ENCODE results near the gene FUT1. TPM values are rescaled to one million over a fixed set of nuclear protein-coding genes. Genes with fewer than 3 reads are reported as not detected.

FUT1 gene
- total and polyA plus RNA-seq, 2 donors (not counting 3 experiments of a cell fraction or from before 2014, with no cell fraction given) = 1.9 to 4.8 TPM

DNA sequence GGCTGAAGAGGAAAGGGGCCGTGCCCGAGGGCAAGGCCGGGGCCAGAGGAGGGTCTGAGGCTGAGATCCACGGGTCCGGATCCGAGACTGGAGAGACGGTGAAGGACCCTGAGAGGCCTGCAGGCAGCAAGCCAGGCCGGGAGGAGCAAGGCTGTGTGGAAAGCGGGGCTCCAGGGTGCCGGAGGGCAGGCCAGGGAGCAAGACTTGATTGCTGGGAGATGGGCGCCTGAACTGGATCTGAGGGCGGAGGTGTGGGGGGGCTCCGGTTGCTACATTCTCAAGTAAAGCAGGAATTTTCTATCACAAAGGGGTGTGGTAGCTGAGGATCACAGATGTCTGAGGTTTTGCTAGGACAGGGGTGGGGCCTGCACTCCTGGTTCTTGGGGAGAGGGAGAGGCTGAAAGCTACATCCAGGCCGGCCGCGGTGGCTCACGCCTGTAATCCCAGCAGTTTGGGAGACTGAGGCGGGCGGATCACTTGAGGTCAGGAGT is 36.7 kb downstream of the FUT1 start:
- intact Hi-C loops (cut with micrococcal nuclease) = no loop called here
- ChIA-PET POLR2A (interaction anchor here (0.9 kb wide), 1 partner anchor 9 kb away, joined by 8 read pairs; no protein-coding TSS in a partner anchor), CTCF (interaction anchor here (0.9 to 3.9 kb wide), 5 partner anchors 9 to 70 kb away, joined by 3 to 29 read pairs (median 4); partner anchors contain the start of gene CA11)
- H3K9ac ChIP-seq (replicated peaks; ENCODE audit: extremely low read depth, insufficient read depth, low read length) = no peak overlapping the region
- H2AFZ ChIP-seq (ENCODE audit: low read depth, low read length) = no peak overlapping the region
- H3K79me2 ChIP-seq (ENCODE audit: control insufficient read depth, insufficient read depth, low read length) = no peaks in the 10 kb centered on the region
- no peaks in the 10 kb centered on the region for H3K27me3 ChIP-seq (ENCODE audit: control insufficient read depth in 2 of 2, insufficient read depth in 2 of 2, low read length in 2 of 2)
- no peak overlapping the region for H3K27ac ChIP-seq (ENCODE audit: insufficient read depth, low read depth, low read length)
- FAIRE-seq = no peak
- no peaks in the 10 kb centered on the region for H4K20me1 ChIP-seq (replicated peaks; ENCODE audit: control insufficient read depth, extremely low read depth, insufficient read depth, low read length)
- peaks cover 0 to under 1% of the 10 kb centered on the region in 2 experiments for H3K36me3 ChIP-seq (ENCODE audit: control insufficient read depth in 2 of 2, extremely low read depth in 1 of 2, insufficient read depth in 2 of 2, low read length in 2 of 2)
- dilution Hi-C loops (cut with MboI; ENCODE audit: extremely low pct_ligation_motif_present, low sequenced_read_pairs) = no loop called here
- H3K4me2 ChIP-seq (ENCODE audit: insufficient read depth, low read length) = no peak overlapping the region
- peaks cover 15% of the 10 kb centered on the region for H3K4me1 ChIP-seq (ENCODE audit: control insufficient read depth, extremely low read depth, insufficient read depth, low read length)
- no peak for DNase-seq (ENCODE audit: low read depth, low spot score)
- no peaks in the 10 kb centered on the region for H3K9me3 ChIP-seq (replicated peaks; ENCODE audit: control insufficient read depth, insufficient read depth, low read length)
- TF ChIP-seq POLR2AphosphoS5 (IDR thresholded peaks at IDR 0.05; ENCODE audit: insufficient read depth, low read depth, low read length) (no peak), MYC (IDR thresholded peaks at IDR 0.05; ENCODE audit: low read depth, low read length) (no peak), GATA2 (IDR thresholded peaks at IDR 0.05; ENCODE audit: insufficient read depth, insufficient read length, low read depth, low read length) (no peak), JUN (IDR thresholded peaks at IDR 0.05; ENCODE audit: borderline replicate concordance, insufficient read depth, insufficient read length, low read depth) (no peak), FOS (IDR thresholded peaks at IDR 0.05; ENCODE audit: borderline replicate concordance, insufficient read depth, low read length) (no peak), EZH2 (IDR thresholded peaks at IDR 0.05; ENCODE audit: borderline replicate concordance, low read depth, low read length, severe bottlenecking) (no peak), POLR2A (IDR thresholded peaks at IDR 0.05; ENCODE audit: low read depth, low read length) (no peak)
- TF ChIP-seq, protein P1, sequence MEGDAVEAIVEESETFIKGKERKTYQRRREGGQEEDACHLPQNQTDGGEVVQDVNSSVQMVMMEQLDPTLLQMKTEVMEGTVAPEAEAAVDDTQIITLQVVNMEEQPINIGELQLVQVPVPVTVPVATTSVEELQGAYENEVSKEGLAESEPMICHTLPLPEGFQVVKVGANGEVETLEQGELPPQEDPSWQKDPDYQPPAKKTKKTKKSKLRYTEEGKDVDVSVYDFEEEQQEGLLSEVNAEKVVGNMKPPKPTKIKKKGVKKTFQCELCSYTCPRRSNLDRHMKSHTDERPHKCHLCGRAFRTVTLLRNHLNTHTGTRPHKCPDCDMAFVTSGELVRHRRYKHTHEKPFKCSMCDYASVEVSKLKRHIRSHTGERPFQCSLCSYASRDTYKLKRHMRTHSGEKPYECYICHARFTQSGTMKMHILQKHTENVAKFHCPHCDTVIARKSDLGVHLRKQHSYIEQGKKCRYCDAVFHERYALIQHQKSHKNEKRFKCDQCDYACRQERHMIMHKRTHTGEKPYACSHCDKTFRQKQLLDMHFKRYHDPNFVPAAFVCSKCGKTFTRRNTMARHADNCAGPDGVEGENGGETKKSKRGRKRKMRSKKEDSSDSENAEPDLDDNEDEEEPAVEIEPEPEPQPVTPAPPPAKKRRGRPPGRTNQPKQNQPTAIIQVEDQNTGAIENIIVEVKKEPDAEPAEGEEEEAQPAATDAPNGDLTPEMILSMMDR (IDR thresholded peaks at IDR 0.05; ENCODE audit: extremely low read depth in 1 of 2, insufficient read depth in 1 of 2, low read depth in 1 of 2, low read length in 2 of 2) = no peak
- TF ChIP-seq, protein P2, sequence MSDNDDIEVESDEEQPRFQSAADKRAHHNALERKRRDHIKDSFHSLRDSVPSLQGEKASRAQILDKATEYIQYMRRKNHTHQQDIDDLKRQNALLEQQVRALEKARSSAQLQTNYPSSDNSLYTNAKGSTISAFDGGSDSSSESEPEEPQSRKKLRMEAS (IDR thresholded peaks at IDR 0.05; ENCODE audit: insufficient read depth, insufficient read length) = no peak
- H3K9me1 ChIP-seq (replicated peaks; ENCODE audit: control insufficient read depth, extremely low read depth, insufficient read depth, low read length) = no peaks in the 10 kb centered on the region
- H3K4me3 ChIP-seq (replicated peaks in 1 of 3; ENCODE audit: insufficient read depth in 1 of 3, low read depth in 1 of 3, low read length in 3 of 3) = no peak overlapping the region
- BruUV-seq (replicated peaks) = no TSS peak
